Inferior parietal cortex (tissue), 1 donor: ENCODE measurements around the gene RNASEL.
"Not testable (repeated sequence)": the region's sequence is repeated elsewhere in the genome, so short reads cannot be mapped to it uniquely, and the experiment has no call there.

Experiments
- DNase-seq: peaks from one replicate; pipeline ENCODE4 v3.0.0-alpha.2; 2016; ENCODE audit errors: extremely low spot score

The RNASEL gene

GRCh38 chr1:182564406-182565004 lies 24.6 kb downstream of the RNASEL start:
- no peak for DNase-seq

GRCh38 chr1:182563095-182563494 lies 26.0 kb downstream of the RNASEL start:
- DNase-seq = no peak

GRCh38 chr1:182561456-182561855 lies 27.6 kb downstream of the RNASEL start:
- DNase-seq = no peak

- DNase-seq = no peak
Observed at GRCh38 chr1:182560392-182560984, 28.6 kb downstream of the RNASEL start.

- no peak for DNase-seq
Observed at GRCh38 chr1:182556279-182556678, 32.8 kb downstream of the RNASEL start.

GRCh38 chr1:182555493-182555892 lies 33.6 kb downstream of the RNASEL start:
- DNase-seq = no peak

- no peak for DNase-seq
Observed at GRCh38 chr1:182552527-182552926, 36.5 kb downstream of the RNASEL start.

GRCh38 chr1:182549811-182550210 lies 39.2 kb downstream of the RNASEL start:
- no peak for DNase-seq

- no peak for DNase-seq
Observed at GRCh38 chr1:182549346-182549745, 39.7 kb downstream of the RNASEL start.

- DNase-seq = no peak
Observed at GRCh38 chr1:182533896-182534295, 55.2 kb downstream of the RNASEL start.

GRCh38 chr1:182528206-182528605 lies 60.9 kb downstream of the RNASEL start:
- not testable (repeated sequence) for DNase-seq

- no peak for DNase-seq
Observed at GRCh38 chr1:182527680-182528079, 61.4 kb downstream of the RNASEL start.

- no peak for DNase-seq
Observed at GRCh38 chr1:182525342-182525741, 63.7 kb downstream of the RNASEL start.
